Right renal cortex interstitium (tissue), 3 donors: Measurements from ENCODE around the gene CACNA1S. TPM values are rescaled to one million over a fixed set of nuclear protein-coding genes. Genes with fewer than 3 reads are reported as not detected.

Experiments
- DNase-seq, 3 donors: peaks; one replicate each; pipeline ENCODE4 v3.0.0-alpha.2; 2013; ENCODE audit warnings: low read depth in 3 of 3, low spot score in 2 of 3
- polyA plus RNA-seq, 3 donors: library from polyadenylated mRNA; unstranded; fragments of 120-200 nt; gene quantifications; one replicate each; pipeline ENCODE4 v1.2.1, GENCODE V29; 2013; ENCODE audit not compliant: insufficient read length in 3 of 3

CACNA1S gene
- polyA plus RNA-seq, 3 donors = 0.37 to 0.51 (median 0.46) TPM

GRCh38 chr1:200992382-200993048 is 119.7 kb downstream of the CACNA1S start:
- DNase-seq = no peak

GRCh38 chr1:200991097-200991614 is 121.1 kb downstream of the CACNA1S start:
- no peak for DNase-seq

- no peak for DNase-seq
Observed at GRCh38 chr1:200990114-200990513, 122.1 kb downstream of the CACNA1S start.

Other genes with a start within 250 kb of the CACNA1S start
- not detected for gene GPR25, start 239.4 kb downstream of the CACNA1S start, polyA plus RNA-seq
- 10 to 100 TPM; 30.5 to 37.8 (median 33.0) TPM for gene INAVA, start 217.5 kb downstream of the CACNA1S start, polyA plus RNA-seq
- gene KIF21B, start 88.7 kb downstream of the CACNA1S start, polyA plus RNA-seq = 1 to 10 TPM; 2.0 to 2.3 (median 2.0) TPM
- gene ASCL5, start 14.8 kb upstream of the CACNA1S start, polyA plus RNA-seq = under 1 TPM; 0.06 to 0.15 (median 0.08) TPM
- 100 to 1,000 TPM; 145 to 169 (median 158) TPM for gene TMEM9, start 42.0 kb upstream of the CACNA1S start, polyA plus RNA-seq
- gene IGFN1, start 78.4 kb upstream of the CACNA1S start, polyA plus RNA-seq = under 1 TPM; 0.13 to 0.42 (median 0.29) TPM
- under 1 TPM; 0.10 to 0.12 (median 0.11) TPM for gene PKP1, start 171.1 kb upstream of the CACNA1S start, polyA plus RNA-seq